ENCODE results near the gene FBN1.

- TF ChIP-seq CTCF (IDR thresholded peaks at IDR 0.05) (no peak), POLR2A (IDR thresholded peaks at IDR 0.05) (no peak), POLR2AphosphoS5 (IDR thresholded peaks at IDR 0.05) (no peak)
Observed at GRCh38 chr15:48634096-48634495, 11.4 kb downstream of the FBN1 start.
